Measurements from ENCODE around the gene PDK4. TPM values are rescaled to one million over a fixed set of nuclear protein-coding genes. Genes with fewer than 3 reads are reported as not detected.

The PDK4 gene
- total RNA-seq, 6 experiments from 2014 or later, result 7.9 to 109 (median 79.0) TPM

- intact Hi-C loops (cut with DNase I), result no loop called here
- Histone ChIP-seq H3K27ac (peak overlapping the region; percentile 25 to 100 (median 76)), H3K4me3 (peak overlapping the region in 2 of 3 donors; percentile 0 to 13), H3K27me3 (no peaks in the 10 kb centered on the region), H3K36me3 (peaks cover 0 to 89% (median 50%) of the 10 kb centered on the region in 4 donors), H3K4me1 (peaks cover 0 to 70% (median 18%) of the 10 kb centered on the region in 4 donors), H3K9me3 (no peaks in the 10 kb centered on the region)
- DNase-seq (no peak), ATAC-seq (peak; percentile 80 to 93 (median 84))
- TF ChIP-seq, protein P1, sequence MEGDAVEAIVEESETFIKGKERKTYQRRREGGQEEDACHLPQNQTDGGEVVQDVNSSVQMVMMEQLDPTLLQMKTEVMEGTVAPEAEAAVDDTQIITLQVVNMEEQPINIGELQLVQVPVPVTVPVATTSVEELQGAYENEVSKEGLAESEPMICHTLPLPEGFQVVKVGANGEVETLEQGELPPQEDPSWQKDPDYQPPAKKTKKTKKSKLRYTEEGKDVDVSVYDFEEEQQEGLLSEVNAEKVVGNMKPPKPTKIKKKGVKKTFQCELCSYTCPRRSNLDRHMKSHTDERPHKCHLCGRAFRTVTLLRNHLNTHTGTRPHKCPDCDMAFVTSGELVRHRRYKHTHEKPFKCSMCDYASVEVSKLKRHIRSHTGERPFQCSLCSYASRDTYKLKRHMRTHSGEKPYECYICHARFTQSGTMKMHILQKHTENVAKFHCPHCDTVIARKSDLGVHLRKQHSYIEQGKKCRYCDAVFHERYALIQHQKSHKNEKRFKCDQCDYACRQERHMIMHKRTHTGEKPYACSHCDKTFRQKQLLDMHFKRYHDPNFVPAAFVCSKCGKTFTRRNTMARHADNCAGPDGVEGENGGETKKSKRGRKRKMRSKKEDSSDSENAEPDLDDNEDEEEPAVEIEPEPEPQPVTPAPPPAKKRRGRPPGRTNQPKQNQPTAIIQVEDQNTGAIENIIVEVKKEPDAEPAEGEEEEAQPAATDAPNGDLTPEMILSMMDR (IDR thresholded peaks at IDR 0.05), result no peak
- peak; percentile 20 for TF ChIP-seq POLR2A (IDR thresholded peaks at IDR 0.05)
- 14% methylated on average over 5 of the region's 5 CpGs for WGBS (ENCODE audit: insufficient coverage, low coverage, low lambda C conversion rate, missing lambda C conversion rate)
These were observed 5.7 kb downstream of the PDK4 start for GRCh38 chr7:95590387-95591248.

GRCh38 chr7:95589766-95590165 lies 6.5 kb downstream of the PDK4 start:
- intact Hi-C loops (cut with DNase I), result no loop called here
- peaks cover 0 to 96% (median 56%) of the 10 kb centered on the region in 4 donors for H3K36me3 ChIP-seq

GRCh38 chr7:95589031-95589430 lies 7.3 kb downstream of the PDK4 start:
- H3K36me3 ChIP-seq, result peaks cover 0 to 96% (median 56%) of the 10 kb centered on the region in 4 donors
- no peaks in the 10 kb centered on the region for H3K27me3 ChIP-seq
- no peak overlapping the region for H3K4me3 ChIP-seq
- ATAC-seq, result peak in 1 of 4 donors; percentile 17
- peak; percentile 25 for TF ChIP-seq POLR2A (IDR thresholded peaks at IDR 0.05)
- TF ChIP-seq, protein P1 (IDR thresholded peaks at IDR 0.05), result no peak
- peaks cover 0 to 60% (median 17%) of the 10 kb centered on the region in 4 donors for H3K4me1 ChIP-seq
- DNase-seq, result no peak
- intact Hi-C loops (cut with DNase I), result no loop called here
- H3K9me3 ChIP-seq, result no peaks in the 10 kb centered on the region
- H3K27ac ChIP-seq, result peak overlapping the region in 2 of 3 donors; percentile 76 to 100

More at GRCh38 chr7:95589766-95590165, 6.5 kb downstream of the PDK4 start:
- Histone ChIP-seq H3K27ac (peak overlapping the region in 2 of 3 donors; percentile 76 to 100), H3K27me3 (no peaks in the 10 kb centered on the region), H3K4me1 (peaks cover 0 to 68% (median 18%) of the 10 kb centered on the region in 4 donors), H3K9me3 (no peaks in the 10 kb centered on the region), H3K4me3 (peak overlapping the region in 1 of 3 donors; percentile 8)
- 92% methylated on average over 1 of the region's 1 CpG for WGBS (ENCODE audit: insufficient coverage, low coverage, low lambda C conversion rate, missing lambda C conversion rate)
- TF ChIP-seq, protein P1 (IDR thresholded peaks at IDR 0.05), result no peak
- TF ChIP-seq POLR2A (IDR thresholded peaks at IDR 0.05), result peak; percentile 7
- ATAC-seq (no peak), DNase-seq (no peak)

DNA sequence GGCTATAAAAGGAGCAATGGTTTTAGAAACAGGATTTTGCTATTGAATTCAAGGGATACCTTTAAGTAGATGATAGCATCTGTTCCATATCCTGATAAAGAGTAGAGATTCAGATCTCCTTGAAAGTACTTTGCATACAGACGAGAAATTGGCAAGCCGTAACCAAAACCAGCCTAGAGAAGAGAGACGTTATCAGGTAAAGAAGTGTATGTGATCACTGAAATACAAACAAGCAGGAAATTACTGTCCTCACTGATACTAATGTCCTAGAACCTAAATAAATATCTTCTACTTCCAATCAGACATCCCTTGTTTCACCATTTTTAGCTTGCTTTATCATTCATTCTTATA lies 9.4 kb downstream of the PDK4 start:
- H3K36me3 ChIP-seq, result peaks cover 0 to 80% (median 48%) of the 10 kb centered on the region in 4 donors
- ATAC-seq, result no peak

DNA sequence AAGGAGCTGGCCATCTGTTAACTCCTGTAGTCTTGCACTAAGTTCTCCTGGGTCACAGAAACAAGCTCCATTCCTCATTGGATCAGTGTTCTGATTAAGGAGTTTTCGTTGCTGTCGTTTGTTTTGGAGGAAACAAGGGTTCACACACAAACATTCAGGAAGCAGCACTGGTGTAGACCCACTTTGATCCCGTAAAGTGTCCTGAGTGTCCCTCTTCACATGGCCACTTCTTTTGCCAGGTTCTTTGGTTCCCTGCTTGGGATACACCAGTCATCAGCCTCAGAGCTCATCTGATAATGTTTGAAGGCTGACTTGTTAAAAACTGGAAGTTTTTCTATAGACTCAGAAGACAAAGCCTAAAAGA lies 10.9 kb downstream of the PDK4 start:
- H3K36me3 ChIP-seq, result peaks cover 0 to 68% (median 48%) of the 10 kb centered on the region in 4 donors
- 28% methylated on average over 3 of the region's 3 CpGs for WGBS (ENCODE audit: insufficient coverage, low coverage, low lambda C conversion rate, missing lambda C conversion rate)
- H3K27me3 ChIP-seq, result no peaks in the 10 kb centered on the region
- no peaks in the 10 kb centered on the region for H3K9me3 ChIP-seq
- intact Hi-C loops (cut with DNase I), result no loop called here
- H3K4me3 ChIP-seq, result no peak overlapping the region
- DNase-seq, result no peak
- ATAC-seq, result peak in 1 of 4 donors; percentile 2
- H3K4me1 ChIP-seq, result peaks cover 0 to 37% (median 7%) of the 10 kb centered on the region in 4 donors
- no peak for TF ChIP-seq POLR2A (IDR thresholded peaks at IDR 0.05)
- TF ChIP-seq, protein P1 (IDR thresholded peaks at IDR 0.05), result no peak
- peak overlapping the region in 1 of 3 donors; percentile 16 for H3K27ac ChIP-seq

More for the DNA sequence above, 9.4 kb downstream of the PDK4 start:
- no peak overlapping the region for H3K4me3 ChIP-seq
- peak overlapping the region in 1 of 3 donors; percentile 16 for H3K27ac ChIP-seq
- H3K4me1 ChIP-seq, result peaks cover 0 to 51% (median 13%) of the 10 kb centered on the region in 4 donors
- 62% methylated on average over 3 of the region's 3 CpGs for WGBS (ENCODE audit: insufficient coverage, low coverage, low lambda C conversion rate, missing lambda C conversion rate)
- no peaks in the 10 kb centered on the region for H3K9me3 ChIP-seq
- H3K27me3 ChIP-seq, result no peaks in the 10 kb centered on the region
- intact Hi-C loops (cut with DNase I), result no loop called here
- TF ChIP-seq POLR2A (IDR thresholded peaks at IDR 0.05), result no peak
- no peak for DNase-seq
